ENCODE results near the gene VMAC. TPM values are rescaled to one million over a fixed set of nuclear protein-coding genes. Genes with fewer than 3 reads are reported as not detected.
"Not testable (repeated sequence)": the region's sequence is repeated elsewhere in the genome, so short reads cannot be mapped to it uniquely, and the experiment has no call there.

VMAC gene
- total RNA-seq, 1 experiment from 2014 or later = 8.9 TPM

DNA sequence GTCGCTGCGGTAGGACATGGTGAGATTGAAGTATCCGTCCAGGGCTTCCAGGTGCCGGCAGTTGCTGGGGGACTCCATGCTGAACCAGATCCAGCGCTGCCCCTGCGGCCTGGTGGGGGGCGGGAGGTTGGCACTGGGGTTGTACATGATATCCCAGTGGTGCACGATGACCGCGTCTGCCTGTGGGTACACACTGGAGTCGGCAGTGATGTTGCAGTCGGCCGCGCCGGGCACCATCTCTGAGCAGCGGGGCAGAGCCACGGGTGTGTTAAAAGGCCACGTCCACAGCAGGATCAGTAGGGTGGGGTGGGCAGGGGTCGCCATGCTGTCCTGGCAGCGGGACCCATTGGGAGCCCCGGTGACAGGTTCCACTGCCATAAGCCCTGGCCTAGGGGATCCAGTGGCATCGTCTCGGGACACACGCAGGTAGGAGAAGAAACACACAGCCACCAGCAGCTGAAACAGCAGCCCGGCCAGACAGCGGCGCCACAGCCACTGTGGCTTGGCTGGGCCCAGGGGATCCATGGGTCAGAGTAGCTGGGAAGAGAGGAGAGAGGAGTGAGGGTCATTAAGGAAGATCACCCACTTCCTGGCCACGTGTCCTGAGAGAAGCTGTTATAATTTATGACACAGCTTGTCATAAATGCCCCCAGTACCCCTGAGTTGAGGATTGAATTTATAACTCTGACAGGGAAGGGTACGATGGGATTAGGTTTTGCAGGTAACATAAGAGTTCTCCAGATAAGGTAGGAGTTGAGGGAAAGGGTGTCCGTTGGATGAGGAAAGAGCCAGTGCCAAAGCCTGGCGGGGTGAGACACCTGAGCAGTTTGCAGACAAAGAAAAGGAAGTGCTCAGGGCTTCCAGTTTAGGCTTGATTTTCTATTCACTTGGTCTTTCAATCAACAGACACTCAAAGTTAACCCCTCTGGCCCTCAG is 37.2 kb upstream of the VMAC start:
- H2AFZ ChIP-seq (ENCODE audit: low read length) = no peak overlapping the region
- H3K79me2 ChIP-seq (ENCODE audit: low read length) = no peaks in the 10 kb centered on the region
- no peaks in the 10 kb centered on the region for H3K9me3 ChIP-seq (ENCODE audit: low read length)
- H3K4me3 ChIP-seq (ENCODE audit: low read length) = no peak overlapping the region
- no peaks in the 10 kb centered on the region for H3K36me3 ChIP-seq (ENCODE audit: insufficient read depth, low read length)
- no peak for DNase-seq
- H3K27me3 ChIP-seq (ENCODE audit: low read length) = no peaks in the 10 kb centered on the region
- H3K27ac ChIP-seq (ENCODE audit: low read length) = no peak overlapping the region
- H3K4me2 ChIP-seq (ENCODE audit: low read depth, low read length, poor library complexity, severe bottlenecking) = no peak overlapping the region
- no peak overlapping the region for H3K9ac ChIP-seq (ENCODE audit: low read length)
- no peaks in the 10 kb centered on the region for H4K20me1 ChIP-seq (ENCODE audit: insufficient read depth, low read depth, low read length)
- H3K4me1 ChIP-seq (ENCODE audit: low read length) = no peaks in the 10 kb centered on the region
- no peaks in the 10 kb centered on the region for H3K9me2 ChIP-seq (replicated peaks; ENCODE audit: insufficient read depth, low read length)

DNA sequence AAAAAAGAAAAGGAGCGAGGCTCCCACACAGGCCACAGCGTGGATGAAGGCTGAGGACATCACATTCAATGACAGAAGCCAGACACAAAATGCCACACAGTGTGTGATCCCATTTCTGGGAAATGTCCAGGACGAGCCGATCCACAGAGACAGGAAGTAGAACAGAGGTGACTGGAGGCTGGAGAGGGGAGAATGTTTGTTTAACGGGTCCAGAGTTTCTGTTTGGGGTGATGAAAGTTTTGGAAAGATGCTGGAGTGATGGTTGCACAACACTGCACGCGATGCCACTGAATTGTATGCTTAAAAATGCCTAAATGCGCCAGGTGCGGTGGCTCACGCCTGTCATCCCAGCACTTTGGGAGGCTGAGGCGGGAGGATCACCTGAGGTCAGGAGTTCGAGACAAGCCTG is 33.7 kb upstream of the VMAC start:
- Histone ChIP-seq H3K4me3 (ENCODE audit: low read length) (no peak overlapping the region), H3K9ac (ENCODE audit: low read length) (no peak overlapping the region), H3K79me2 (ENCODE audit: low read length) (no peaks in the 10 kb centered on the region), H3K4me1 (ENCODE audit: low read length) (no peaks in the 10 kb centered on the region), H3K4me2 (ENCODE audit: low read depth, low read length, poor library complexity, severe bottlenecking) (no peak overlapping the region), H2AFZ (ENCODE audit: low read length) (no peak overlapping the region), H3K27me3 (ENCODE audit: low read length) (no peaks in the 10 kb centered on the region), H3K27ac (ENCODE audit: low read length) (no peak overlapping the region), H4K20me1 (ENCODE audit: insufficient read depth, low read depth, low read length) (no peaks in the 10 kb centered on the region), H3K36me3 (ENCODE audit: insufficient read depth, low read length) (no peaks in the 10 kb centered on the region), H3K9me3 (ENCODE audit: low read length) (no peaks in the 10 kb centered on the region), H3K9me2 (replicated peaks; ENCODE audit: insufficient read depth, low read length) (no peaks in the 10 kb centered on the region)
- no peak for DNase-seq

DNA sequence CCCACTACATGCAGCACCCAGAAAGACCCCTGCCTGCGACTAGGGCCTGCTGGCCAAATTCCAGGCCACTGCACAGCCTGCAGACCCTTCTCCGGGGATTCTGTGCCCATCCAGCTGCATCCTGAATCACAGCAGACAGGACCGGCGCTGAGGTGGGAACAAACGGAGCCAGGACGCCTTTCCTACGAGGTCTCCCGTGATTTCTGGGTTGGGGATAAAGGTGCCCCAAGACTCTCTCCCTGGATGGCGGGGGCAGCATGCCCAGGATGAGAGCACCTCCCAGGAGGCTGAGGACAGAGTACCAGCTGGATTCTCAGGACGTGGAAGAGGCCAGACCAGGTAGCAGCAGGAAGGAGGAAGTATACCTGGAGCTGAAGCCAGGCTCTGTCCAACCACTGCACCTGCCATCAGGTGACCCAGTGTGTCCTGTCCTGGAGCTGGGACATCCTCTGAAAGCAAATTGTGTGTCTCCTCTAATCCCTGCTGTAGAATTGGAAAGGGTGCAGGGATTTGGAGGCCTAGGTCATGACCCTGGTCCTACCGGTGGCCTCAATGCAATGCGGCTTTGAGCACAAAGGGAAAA is 31.0 kb upstream of the VMAC start:
- Histone ChIP-seq H3K79me2 (ENCODE audit: low read length) (no peaks in the 10 kb centered on the region), H3K4me1 (ENCODE audit: low read length) (no peaks in the 10 kb centered on the region), H3K27me3 (ENCODE audit: low read length) (no peaks in the 10 kb centered on the region), H3K9me2 (replicated peaks; ENCODE audit: insufficient read depth, low read length) (no peaks in the 10 kb centered on the region), H3K4me2 (ENCODE audit: low read depth, low read length, poor library complexity, severe bottlenecking) (no peak overlapping the region), H3K4me3 (ENCODE audit: low read length) (no peak overlapping the region), H2AFZ (ENCODE audit: low read length) (no peak overlapping the region), H3K36me3 (ENCODE audit: insufficient read depth, low read length) (no peaks in the 10 kb centered on the region), H4K20me1 (ENCODE audit: insufficient read depth, low read depth, low read length) (no peaks in the 10 kb centered on the region), H3K9me3 (ENCODE audit: low read length) (no peaks in the 10 kb centered on the region), H3K27ac (ENCODE audit: low read length) (no peak overlapping the region), H3K9ac (ENCODE audit: low read length) (no peak overlapping the region)
- DNase-seq = peak; percentile 2

DNA sequence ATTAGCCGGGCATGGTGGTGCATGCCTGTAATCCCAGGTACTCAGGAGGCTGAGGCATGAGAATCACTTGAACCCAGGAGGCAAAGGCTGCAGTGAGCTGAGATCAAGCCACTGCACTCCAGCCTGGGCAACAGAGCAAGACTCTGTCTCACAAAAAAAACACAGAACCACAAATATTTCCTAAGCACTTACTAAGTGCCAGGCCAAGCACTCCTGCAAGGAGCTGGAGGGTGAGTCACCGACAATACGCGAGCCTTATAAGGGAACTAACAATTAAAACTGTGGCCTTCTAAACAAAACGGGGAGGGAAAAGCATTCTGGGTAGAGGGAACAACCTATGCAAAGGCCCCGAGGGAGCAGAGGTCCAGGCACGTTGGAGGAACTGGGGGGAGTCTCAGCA is 30.2 kb upstream of the VMAC start:
- H3K9me2 ChIP-seq (replicated peaks; ENCODE audit: insufficient read depth, low read length); H3K9ac ChIP-seq (ENCODE audit: low read length); H3K79me2 ChIP-seq (ENCODE audit: low read length); H3K4me3 ChIP-seq (ENCODE audit: low read length); H3K4me1 ChIP-seq (ENCODE audit: low read length); H4K20me1 ChIP-seq (ENCODE audit: insufficient read depth, low read depth, low read length); H2AFZ ChIP-seq (ENCODE audit: low read length); H3K4me2 ChIP-seq (ENCODE audit: low read depth, low read length, poor library complexity, severe bottlenecking); H3K9me3 ChIP-seq (ENCODE audit: low read length); H3K27me3 ChIP-seq (ENCODE audit: low read length); DNase-seq; H3K27ac ChIP-seq (ENCODE audit: low read length); H3K36me3 ChIP-seq (ENCODE audit: insufficient read depth, low read length): not testable (repeated sequence)

DNA sequence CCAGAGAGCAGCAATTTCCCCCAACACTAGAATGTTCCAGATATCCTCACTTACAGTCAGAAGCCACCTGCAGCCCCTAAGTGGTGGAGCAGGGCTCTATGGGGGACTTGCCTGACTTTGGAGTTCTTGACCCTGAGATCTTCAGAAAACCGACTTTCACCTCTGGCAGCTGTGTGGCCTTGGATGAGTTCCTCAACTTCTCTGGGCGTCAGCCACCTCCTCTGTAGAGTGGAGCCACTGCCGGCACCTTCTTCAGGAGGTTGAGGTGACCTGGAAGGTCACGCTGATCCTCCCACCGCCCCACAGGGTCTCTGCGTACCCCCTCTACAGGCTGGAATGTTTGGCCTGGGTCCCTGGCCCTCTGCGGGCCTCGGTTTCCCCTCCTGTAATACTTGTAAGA is 27.2 kb upstream of the VMAC start:
- no peak overlapping the region for H3K4me2 ChIP-seq (ENCODE audit: low read depth, low read length, poor library complexity, severe bottlenecking)
- H4K20me1 ChIP-seq (ENCODE audit: insufficient read depth, low read depth, low read length) = no peaks in the 10 kb centered on the region
- H3K9me3 ChIP-seq (ENCODE audit: low read length) = no peaks in the 10 kb centered on the region
- H3K27ac ChIP-seq (ENCODE audit: low read length) = no peak overlapping the region
- no peaks in the 10 kb centered on the region for H3K9me2 ChIP-seq (replicated peaks; ENCODE audit: insufficient read depth, low read length)
- H3K36me3 ChIP-seq (ENCODE audit: insufficient read depth, low read length) = no peaks in the 10 kb centered on the region
- H3K4me3 ChIP-seq (ENCODE audit: low read length) = no peak overlapping the region
- H3K4me1 ChIP-seq (ENCODE audit: low read length) = no peaks in the 10 kb centered on the region
- no peaks in the 10 kb centered on the region for H3K79me2 ChIP-seq (ENCODE audit: low read length)
- no peak overlapping the region for H3K9ac ChIP-seq (ENCODE audit: low read length)
- DNase-seq = peak; percentile 32
- H2AFZ ChIP-seq (ENCODE audit: low read length) = no peak overlapping the region
- no peaks in the 10 kb centered on the region for H3K27me3 ChIP-seq (ENCODE audit: low read length)

DNA sequence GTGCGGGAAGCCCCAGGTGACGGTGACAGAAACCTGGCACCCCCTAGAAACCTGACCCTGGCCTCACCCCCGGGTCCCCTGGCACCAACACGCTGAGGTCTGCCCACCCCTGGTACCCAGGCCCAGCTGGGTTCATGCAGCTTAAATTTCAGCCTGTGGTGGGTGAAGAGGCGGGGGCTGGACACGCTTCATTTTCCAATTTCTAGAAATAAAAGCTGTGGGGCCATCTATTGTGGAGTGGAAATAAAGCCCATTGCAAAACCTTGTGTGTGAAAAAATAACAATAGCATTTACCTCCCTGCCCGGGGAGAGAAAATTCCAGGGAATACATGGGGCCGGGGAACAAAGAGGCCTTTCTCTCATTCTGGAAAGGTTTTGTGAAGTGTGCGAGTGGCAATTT is 26.8 kb upstream of the VMAC start:
- Histone ChIP-seq H3K27ac (ENCODE audit: low read length) (no peak overlapping the region), H3K27me3 (ENCODE audit: low read length) (no peaks in the 10 kb centered on the region), H3K4me1 (ENCODE audit: low read length) (no peaks in the 10 kb centered on the region), H3K79me2 (ENCODE audit: low read length) (no peaks in the 10 kb centered on the region), H3K4me2 (ENCODE audit: low read depth, low read length, poor library complexity, severe bottlenecking) (no peak overlapping the region), H2AFZ (ENCODE audit: low read length) (no peak overlapping the region), H3K4me3 (ENCODE audit: low read length) (no peak overlapping the region), H4K20me1 (ENCODE audit: insufficient read depth, low read depth, low read length) (no peaks in the 10 kb centered on the region), H3K9me3 (ENCODE audit: low read length) (no peaks in the 10 kb centered on the region), H3K9me2 (replicated peaks; ENCODE audit: insufficient read depth, low read length) (no peaks in the 10 kb centered on the region), H3K36me3 (ENCODE audit: insufficient read depth, low read length) (no peaks in the 10 kb centered on the region), H3K9ac (ENCODE audit: low read length) (no peak overlapping the region)
- DNase-seq = no peak

DNA sequence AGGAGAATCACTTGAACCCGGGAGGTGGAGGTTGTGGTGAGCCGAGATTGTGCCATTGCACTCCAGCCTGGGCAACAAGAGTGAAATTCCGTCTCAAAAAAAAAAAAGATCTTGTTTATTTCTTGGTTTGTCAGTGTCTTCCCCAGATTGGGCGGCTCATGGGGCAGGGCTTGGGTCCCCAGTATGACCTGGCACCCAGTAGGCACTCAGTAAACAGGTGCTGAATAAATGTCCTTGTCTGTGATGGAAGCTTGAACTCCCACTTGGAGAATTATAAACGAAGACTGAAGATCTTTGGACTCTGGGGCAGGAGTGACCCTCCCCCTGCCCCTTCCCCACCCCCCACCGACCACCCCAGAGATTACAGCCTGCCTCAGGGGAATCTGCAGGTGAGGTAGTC is 24.5 kb upstream of the VMAC start:
- Histone ChIP-seq H3K4me1 (ENCODE audit: low read length) (no peaks in the 10 kb centered on the region), H3K4me3 (ENCODE audit: low read length) (no peak overlapping the region), H3K27me3 (ENCODE audit: low read length) (no peaks in the 10 kb centered on the region), H3K27ac (ENCODE audit: low read length) (no peak overlapping the region), H3K79me2 (ENCODE audit: low read length) (no peaks in the 10 kb centered on the region), H3K9ac (ENCODE audit: low read length) (no peak overlapping the region), H4K20me1 (ENCODE audit: insufficient read depth, low read depth, low read length) (no peaks in the 10 kb centered on the region), H3K4me2 (ENCODE audit: low read depth, low read length, poor library complexity, severe bottlenecking) (no peak overlapping the region), H3K36me3 (ENCODE audit: insufficient read depth, low read length) (no peaks in the 10 kb centered on the region), H2AFZ (ENCODE audit: low read length) (no peak overlapping the region), H3K9me2 (replicated peaks; ENCODE audit: insufficient read depth, low read length) (no peaks in the 10 kb centered on the region), H3K9me3 (ENCODE audit: low read length) (no peaks in the 10 kb centered on the region)
- DNase-seq = no peak

DNA sequence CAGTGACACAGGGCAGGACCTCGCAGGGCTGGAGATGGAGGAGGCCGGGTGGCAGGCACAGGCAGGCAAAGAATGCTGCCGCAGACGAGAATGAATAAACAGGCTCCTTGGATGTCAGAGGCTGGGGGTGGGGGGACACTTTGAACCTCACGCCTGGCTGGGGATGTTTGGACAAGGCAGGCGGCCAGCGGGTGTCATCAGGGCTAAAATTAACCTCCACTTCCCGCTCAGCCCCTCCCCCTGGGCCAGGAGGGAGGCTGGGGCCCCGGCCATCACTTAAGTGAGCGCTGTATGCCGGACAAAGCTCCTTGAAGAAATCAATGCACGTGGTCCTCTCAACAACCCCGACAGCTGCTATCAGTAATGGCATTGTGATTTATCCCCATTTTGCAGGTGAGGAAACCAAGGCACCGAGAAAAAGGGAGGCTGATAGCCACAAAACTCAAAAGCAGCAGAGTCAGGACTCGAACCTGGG is 24.0 kb upstream of the VMAC start:
- no peak overlapping the region for H3K4me2 ChIP-seq (ENCODE audit: low read depth, low read length, poor library complexity, severe bottlenecking)
- H4K20me1 ChIP-seq (ENCODE audit: insufficient read depth, low read depth, low read length) = no peaks in the 10 kb centered on the region
- H3K36me3 ChIP-seq (ENCODE audit: insufficient read depth, low read length) = no peaks in the 10 kb centered on the region
- H3K27me3 ChIP-seq (ENCODE audit: low read length) = no peaks in the 10 kb centered on the region
- no peak overlapping the region for H2AFZ ChIP-seq (ENCODE audit: low read length)
- H3K4me1 ChIP-seq (ENCODE audit: low read length) = no peaks in the 10 kb centered on the region
- H3K27ac ChIP-seq (ENCODE audit: low read length) = no peak overlapping the region
- H3K9me2 ChIP-seq (replicated peaks; ENCODE audit: insufficient read depth, low read length) = no peaks in the 10 kb centered on the region
- H3K4me3 ChIP-seq (ENCODE audit: low read length) = no peak overlapping the region
- no peaks in the 10 kb centered on the region for H3K9me3 ChIP-seq (ENCODE audit: low read length)
- H3K79me2 ChIP-seq (ENCODE audit: low read length) = no peaks in the 10 kb centered on the region
- DNase-seq = peak; percentile 27
- no peak overlapping the region for H3K9ac ChIP-seq (ENCODE audit: low read length)
